Left colon (tissue), 2 donors: Measurements from ENCODE around the gene HNRNPUL1. TPM values are rescaled to one million over a fixed set of nuclear protein-coding genes. Genes with fewer than 3 reads are reported as not detected.

Experiments
- ATAC-seq: fragments of 200-7000 bp; cut with Tn5 transposase; one replicate; pipeline ENCODE4 v1.9.1; 2020; ENCODE audit warnings: mild to moderate bottlenecking, moderate library complexity
- DNase-seq, 2 donors: peaks; one replicate each; pipeline ENCODE4 v3.0.0-alpha.2; 2020
- intact Hi-C, 2 donors: fragments of 100-400 bp; cut with DNase I in 1 of 2; cut with micrococcal nuclease in 1 of 2; formaldehyde crosslinking; loops; one replicate each; pipeline versions ENCODE4 v1.11.2 to v1.14.0; 2022; cut with DNase I, micrococcal nuclease
- total RNA-seq, 2 donors: library from RNA; stranded (reverse); fragmentation: NEBNext Ultra II Directional; extraction: Animal tissue kit (Norgen Biotek cat#: 25700); gene quantifications; one replicate each; pipeline ENCODE4 v1.2.1, GENCODE V29; 2021
- donor health status: DM: no; HTN: no; CAD: no.
- donor health status: DM: yes; HTN: yes; CAD: no.

Gene HNRNPUL1
- total RNA-seq, 2 donors from 2014 or later = 162 to 172 TPM

GRCh38 chr19:41356984-41357739, 93.0 kb downstream of the HNRNPUL1 start:
- no peak for ATAC-seq
- DNase-seq = no peak
- intact Hi-C loops = no loop called here

Other genes starting within 250 kb of the HNRNPUL1 start
- gene CYP2A13, start 175.9 kb upstream of the HNRNPUL1 start, total RNA-seq = not detected
- gene CYP2F1, start 149.9 kb upstream of the HNRNPUL1 start, total RNA-seq = not detected
- gene CYP2S1, start 71.2 kb upstream of the HNRNPUL1 start, total RNA-seq = 10 to 100 TPM; 22.6 to 44.9 TPM
- gene AXL, start 45.1 kb upstream of the HNRNPUL1 start, total RNA-seq = 10 to 100 TPM in 1 of 2 donors, 1 to 10 TPM in 1; 6.3 to 27.4 TPM
- gene CCDC97, start 45.8 kb downstream of the HNRNPUL1 start, total RNA-seq = 10 to 100 TPM; 24.1 to 26.3 TPM
- 10 to 100 TPM in 1 of 2 donors, 1 to 10 TPM in 1; 7.4 to 14.7 TPM for gene TGFB1, start 89.5 kb downstream of the HNRNPUL1 start, total RNA-seq
- 1 to 10 TPM; 6.2 to 8.6 TPM for gene B9D2, start 99.8 kb downstream of the HNRNPUL1 start, total RNA-seq
- gene TMEM91, start 112.2 kb downstream of the HNRNPUL1 start, total RNA-seq = 1 to 10 TPM; 2.8 to 4.9 TPM
- 10 to 100 TPM; 11.8 to 12.7 TPM for gene EXOSC5, start 133.0 kb downstream of the HNRNPUL1 start, total RNA-seq
- gene BCKDHA, start 133.4 kb downstream of the HNRNPUL1 start, total RNA-seq = 10 to 100 TPM; 17.3 to 20.4 TPM
- gene B3GNT8, start 163.0 kb downstream of the HNRNPUL1 start, total RNA-seq = 10 to 100 TPM; 28.7 to 94.9 TPM
- gene DMAC2, start 175.5 kb downstream of the HNRNPUL1 start, total RNA-seq = 10 to 100 TPM; 43.6 to 48.9 TPM
- not detected for gene ERICH4, start 178.8 kb downstream of the HNRNPUL1 start, total RNA-seq